GM23338 (cell line): ENCODE results near the gene FFAR2. TPM values are rescaled to one million over a fixed set of nuclear protein-coding genes. Genes with fewer than 3 reads are reported as not detected.

Experiments
- ATAC-seq: fragments of 200-7000 bp; cut with Tn5 transposase; 3 replicates; pipeline ENCODE4 v1.9.1; 2020
- DNase-seq: peaks from one replicate; pipeline ENCODE4 v3.0.0-alpha.2; 2015; ENCODE audit warnings: low spot score
- H2AFZ ChIP-seq: fragments of 200-600 bp; sonication (generic); 2 replicates; pipeline ENCODE4 v1.8.0; 2016; ENCODE audit warnings: antibody characterized with exemption, mild to moderate bottlenecking, moderate library complexity
- H3F3A ChIP-seq: fragments of 200-600 bp; sonication (generic); replicated peaks from 2 replicates; pipeline ENCODE4 v1.8.0; 2017; ENCODE audit warnings: antibody characterized with exemption, mixed run types, low read depth
- H3K27ac ChIP-seq: fragments of 200-600 bp; sonication (generic); 2 replicates; pipeline ENCODE4 v1.6.1; 2016; ENCODE audit warnings: low read depth
- H3K27me3 ChIP-seq: fragments of 200-600 bp; sonication (generic); 2 replicates; pipeline ENCODE4 v1.8.0; 2016; ENCODE audit warnings: mild to moderate bottlenecking, mixed run types, moderate library complexity; ENCODE audit not compliant: insufficient read depth
- H3K36me3 ChIP-seq: fragments of 200-600 bp; sonication (generic); 2 replicates; pipeline ENCODE4 v1.8.0; 2016; ENCODE audit warnings: mild to moderate bottlenecking; ENCODE audit not compliant: insufficient read depth
- H3K4me1 ChIP-seq: fragments of 200-600 bp; sonication (generic); 2 replicates; pipeline ENCODE4 v1.8.0; 2016; ENCODE audit warnings: mild to moderate bottlenecking, moderate library complexity; ENCODE audit not compliant: insufficient read depth
- H3K4me2 ChIP-seq: fragments of 200-600 bp; sonication (generic); 2 replicates; pipeline ENCODE4 v1.7.1; 2017; ENCODE audit warnings: mixed run types
- H3K4me3 ChIP-seq: fragments of 200-600 bp; sonication (generic); 2 replicates; pipeline ENCODE4 v1.6.1; 2016; ENCODE audit warnings: mixed run types
- H3K79me2 ChIP-seq: fragments of 200-600 bp; sonication (generic); replicated peaks from 2 replicates; pipeline ENCODE4 v1.8.0; 2017; ENCODE audit warnings: mild to moderate bottlenecking; ENCODE audit not compliant: insufficient read depth
- H3K9me2 ChIP-seq: fragments of 200-600 bp; sonication (generic); 2 replicates; pipeline ENCODE4 v1.8.0; 2017; ENCODE audit not compliant: insufficient read depth
- H4K20me1 ChIP-seq: fragments of 200-600 bp; sonication (generic); replicated peaks from 2 replicates; pipeline ENCODE4 v1.8.0; 2017; ENCODE audit warnings: mild to moderate bottlenecking; ENCODE audit not compliant: insufficient read depth
- H3K27ac Mint-ChIP-seq: 2 replicates; pipeline ENCODE4 v1.8.0; 2020; ENCODE audit warnings: inconsistent platforms, mild to moderate bottlenecking, moderate library complexity, mixed read lengths
- H3K27me3 Mint-ChIP-seq: 3 replicates; pipeline ENCODE4 v1.8.0; 2022; ENCODE audit warnings: low read depth, mild to moderate bottlenecking, moderate library complexity, mixed read lengths, inconsistent platforms; ENCODE audit not compliant: insufficient read depth, poor library complexity
- H3K36me3 Mint-ChIP-seq: 3 replicates; pipeline ENCODE4 v1.8.0; 2021; ENCODE audit warnings: low read depth, mild to moderate bottlenecking, inconsistent platforms, moderate library complexity, mixed read lengths
- H3K4me1 Mint-ChIP-seq: 3 replicates; pipeline ENCODE4 v1.8.0; 2020; ENCODE audit warnings: mild to moderate bottlenecking, inconsistent platforms, mixed read lengths
- H3K4me3 Mint-ChIP-seq: 3 replicates; pipeline ENCODE4 v1.8.0; 2021; ENCODE audit warnings: moderate library complexity, mild to moderate bottlenecking, inconsistent platforms, mixed read lengths
- H3K9me3 Mint-ChIP-seq: 3 replicates; pipeline ENCODE4 v1.8.0; 2020; ENCODE audit warnings: moderate library complexity, mild to moderate bottlenecking, inconsistent platforms, mixed read lengths
- CREB1 ChIP-seq: fragments of 250-450 bp; sonication (Bioruptor Pico); IDR thresholded peaks from 2 replicates; pipeline ENCODE4 v1.5.0; 2020; ENCODE audit warnings: low read depth, mild to moderate bottlenecking, moderate library complexity
- EZH2 ChIP-seq: fragments of 200-600 bp; sonication (generic); IDR thresholded peaks from one replicate; pipeline ENCODE4 v1.8.0; 2017; ENCODE audit warnings: antibody characterized with exemption, mild to moderate bottlenecking, low read depth; ENCODE audit not compliant: unreplicated experiment
- EZH2phosphoT487 ChIP-seq: fragments of 200-600 bp; sonication (generic); IDR thresholded peaks from one replicate; pipeline ENCODE4 v1.8.1; 2018; ENCODE audit warnings: antibody characterized with exemption; ENCODE audit not compliant: unreplicated experiment
- JUNB ChIP-seq: IDR thresholded peaks from one replicate; pipeline ENCODE4 v1.6.1; 2016; ENCODE audit warnings: antibody characterized with exemption; ENCODE audit not compliant: unreplicated experiment
- NANOG ChIP-seq: IDR thresholded peaks from 2 replicates; pipeline ENCODE4 v1.6.1; 2016; ENCODE audit warnings: antibody characterized with exemption, borderline replicate concordance
- POLR2AphosphoS5 ChIP-seq: IDR thresholded peaks from 2 replicates; pipeline ENCODE4 v1.6.1; 2016; ENCODE audit warnings: antibody characterized with exemption, low read depth
- REST ChIP-seq: IDR thresholded peaks from one replicate; pipeline ENCODE4 v1.6.1; 2018; ENCODE audit warnings: antibody characterized with exemption; ENCODE audit not compliant: unreplicated experiment
- STAT1 ChIP-seq: IDR thresholded peaks from one replicate; pipeline ENCODE4 v1.6.1; 2016; ENCODE audit warnings: antibody characterized with exemption; ENCODE audit not compliant: unreplicated experiment
- ZNF114 ChIP-seq: fragments of 250-450 bp; sonication (Bioruptor Pico); IDR thresholded peaks from 2 replicates; pipeline ENCODE4 v1.5.0; 2020; ENCODE audit warnings: mild to moderate bottlenecking, moderate library complexity
- ZNF331 ChIP-seq: fragments of 250-450 bp; sonication (Bioruptor Pico); IDR thresholded peaks from 2 replicates; pipeline ENCODE4 v1.5.0; 2020; ENCODE audit warnings: low read depth, mild to moderate bottlenecking, moderate library complexity
- polyA plus RNA-seq: library from polyadenylated mRNA; unstranded; fragments of >200 nt; fragmentation: Nextera tagmentation; extraction: Ambion mirVana; gene quantifications from 2 replicates; pipeline ENCODE4 v1.2.1, GENCODE V29; 2016
- total RNA-seq: library from RNA; depleted of rRNA; stranded (reverse); fragments of >200 nt; shearing (Covaris generic); gene quantifications from 2 replicates; pipeline ENCODE4 v1.2.3, GENCODE V29; 2014
- TF ChIP-seq, protein P1 (sequence below), 2 experiments: fragments of 200-600 bp in 1 of 2; sonication (generic) in 1 of 2; conservative IDR thresholded peaks; 2 replicates each; pipeline versions ENCODE4 v1.5.1 to v1.6.1; 2016 to 2017; ENCODE audit warnings: antibody characterized with exemption in 2 of 2, low read depth in 2 of 2, mild to moderate bottlenecking in 2 of 2, moderate library complexity in 1 of 2

FFAR2 gene
- total and polyA plus RNA-seq, 2 experiments from 2014 or later, result not detected

- Histone ChIP-seq H3F3A (no peaks in the 10 kb centered on the region), H3K9me2 (no peaks in the 10 kb centered on the region), H3K27me3 (no peaks in the 10 kb centered on the region), H3K4me2 (no peak overlapping the region), H3K4me1 (no peaks in the 10 kb centered on the region), H3K36me3 (no peaks in the 10 kb centered on the region), H3K27ac (no peak overlapping the region), H3K4me3 (no peak overlapping the region), H4K20me1 (no peaks in the 10 kb centered on the region), H2AFZ (no peak overlapping the region), H3K79me2 (no peaks in the 10 kb centered on the region)
- TF ChIP-seq NANOG (no peak), ZNF331 (no peak), JUNB (no peak), REST (no peak), STAT1 (no peak), POLR2AphosphoS5 (no peak), ZNF114 (CRISPR knock-in tag) (no peak)
- no peak overlapping the region for H3K4me3 Mint-ChIP-seq
- no peak overlapping the region for H3K27ac Mint-ChIP-seq
- peaks cover 11% of the 10 kb centered on the region for H3K27me3 Mint-ChIP-seq
- no peak for ATAC-seq
- no peaks in the 10 kb centered on the region for H3K4me1 Mint-ChIP-seq
- H3K9me3 Mint-ChIP-seq, result peaks cover 3% of the 10 kb centered on the region; the same call in 1 of the 3 replicates
- DNase-seq, result no peak
- H3K36me3 Mint-ChIP-seq, result no peaks in the 10 kb centered on the region
These were observed 40.4 kb upstream of the FFAR2 start for GRCh38 chr19:35407619-35408018.

GRCh38 chr19:35408284-35409171 is 39.5 kb upstream of the FFAR2 start:
- H3K27me3 Mint-ChIP-seq, result peaks cover 9% of the 10 kb centered on the region
- Histone ChIP-seq H2AFZ (no peak overlapping the region), H3K4me1 (no peaks in the 10 kb centered on the region), H3K79me2 (no peaks in the 10 kb centered on the region), H3K9me2 (no peaks in the 10 kb centered on the region), H3K27ac (no peak overlapping the region), H3K4me2 (no peak overlapping the region), H4K20me1 (no peaks in the 10 kb centered on the region), H3K36me3 (no peaks in the 10 kb centered on the region), H3F3A (no peaks in the 10 kb centered on the region), H3K4me3 (no peak overlapping the region), H3K27me3 (no peaks in the 10 kb centered on the region)
- H3K4me3 Mint-ChIP-seq, result no peak overlapping the region
- no peak overlapping the region for H3K27ac Mint-ChIP-seq
- no peaks in the 10 kb centered on the region for H3K36me3 Mint-ChIP-seq
- DNase-seq (no peak), ATAC-seq (no peak)
- H3K4me1 Mint-ChIP-seq, result no peaks in the 10 kb centered on the region
- peaks cover 3% of the 10 kb centered on the region; the same call in 1 of the 3 replicates for H3K9me3 Mint-ChIP-seq
- TF ChIP-seq, protein P1, sequence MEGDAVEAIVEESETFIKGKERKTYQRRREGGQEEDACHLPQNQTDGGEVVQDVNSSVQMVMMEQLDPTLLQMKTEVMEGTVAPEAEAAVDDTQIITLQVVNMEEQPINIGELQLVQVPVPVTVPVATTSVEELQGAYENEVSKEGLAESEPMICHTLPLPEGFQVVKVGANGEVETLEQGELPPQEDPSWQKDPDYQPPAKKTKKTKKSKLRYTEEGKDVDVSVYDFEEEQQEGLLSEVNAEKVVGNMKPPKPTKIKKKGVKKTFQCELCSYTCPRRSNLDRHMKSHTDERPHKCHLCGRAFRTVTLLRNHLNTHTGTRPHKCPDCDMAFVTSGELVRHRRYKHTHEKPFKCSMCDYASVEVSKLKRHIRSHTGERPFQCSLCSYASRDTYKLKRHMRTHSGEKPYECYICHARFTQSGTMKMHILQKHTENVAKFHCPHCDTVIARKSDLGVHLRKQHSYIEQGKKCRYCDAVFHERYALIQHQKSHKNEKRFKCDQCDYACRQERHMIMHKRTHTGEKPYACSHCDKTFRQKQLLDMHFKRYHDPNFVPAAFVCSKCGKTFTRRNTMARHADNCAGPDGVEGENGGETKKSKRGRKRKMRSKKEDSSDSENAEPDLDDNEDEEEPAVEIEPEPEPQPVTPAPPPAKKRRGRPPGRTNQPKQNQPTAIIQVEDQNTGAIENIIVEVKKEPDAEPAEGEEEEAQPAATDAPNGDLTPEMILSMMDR (conservative IDR thresholded peaks at IDR 0.05; ENCODE audit: low read depth in 2 of 2), result no peak
- TF ChIP-seq EZH2phosphoT487, result no peak
- TF ChIP-seq STAT1, result no peak
- no peak for TF ChIP-seq NANOG
- no peak for TF ChIP-seq REST
- no peak for TF ChIP-seq EZH2
- TF ChIP-seq CREB1 (CRISPR knock-in tag), result no peak
- TF ChIP-seq JUNB, result no peak
